Muscle of back (tissue), 11 donors: ENCODE data around the gene LY6G6F. TPM values are rescaled to one million over a fixed set of nuclear protein-coding genes. Genes with fewer than 3 reads are reported as not detected.
A peak's percentile ranks its signal among the peaks of the same experiment; 100 is the strongest.
"Not testable (repeated sequence)": the region's sequence is repeated elsewhere in the genome, so short reads cannot be mapped to it uniquely, and the experiment has no call there.

Experiments used
- DNase-seq, 3 donors: peaks; one replicate each; pipeline versions ENCODE4 v3.0.0 to v3.0.0-alpha.2; 2013
- polyA plus RNA-seq, 10 donors: library from polyadenylated mRNA; unstranded; fragments of 120-200 nt; gene quantifications; one replicate each; pipeline ENCODE4 v1.2.1, GENCODE V29; 2013; ENCODE audit not compliant: insufficient read length in 10 of 10

LY6G6F gene
- polyA plus RNA-seq, 10 donors, result 0.17 to 0.38 (median 0.20) TPM; not detected in 7

DNA sequence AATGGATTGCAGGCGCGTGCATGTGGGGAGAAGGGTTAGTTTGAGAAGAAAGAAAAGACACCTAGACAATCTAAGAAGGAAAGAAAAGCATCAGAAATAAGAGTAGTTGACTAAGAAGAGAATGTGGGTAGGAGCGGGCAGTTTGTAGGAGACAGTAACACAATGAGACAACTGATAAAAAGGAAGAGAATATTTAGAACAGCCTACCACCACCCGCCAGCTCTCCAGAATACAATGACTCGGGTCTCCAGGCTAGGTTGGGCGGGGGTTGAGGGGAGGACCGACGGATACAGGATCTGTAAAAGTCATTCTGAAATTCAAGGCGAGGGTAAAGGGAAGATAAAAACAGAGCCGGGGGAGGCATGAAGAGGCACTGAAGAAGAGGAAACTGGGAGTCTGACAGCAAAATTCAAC, 4.3 kb upstream of the LY6G6F start:
- no peak for DNase-seq

DNA sequence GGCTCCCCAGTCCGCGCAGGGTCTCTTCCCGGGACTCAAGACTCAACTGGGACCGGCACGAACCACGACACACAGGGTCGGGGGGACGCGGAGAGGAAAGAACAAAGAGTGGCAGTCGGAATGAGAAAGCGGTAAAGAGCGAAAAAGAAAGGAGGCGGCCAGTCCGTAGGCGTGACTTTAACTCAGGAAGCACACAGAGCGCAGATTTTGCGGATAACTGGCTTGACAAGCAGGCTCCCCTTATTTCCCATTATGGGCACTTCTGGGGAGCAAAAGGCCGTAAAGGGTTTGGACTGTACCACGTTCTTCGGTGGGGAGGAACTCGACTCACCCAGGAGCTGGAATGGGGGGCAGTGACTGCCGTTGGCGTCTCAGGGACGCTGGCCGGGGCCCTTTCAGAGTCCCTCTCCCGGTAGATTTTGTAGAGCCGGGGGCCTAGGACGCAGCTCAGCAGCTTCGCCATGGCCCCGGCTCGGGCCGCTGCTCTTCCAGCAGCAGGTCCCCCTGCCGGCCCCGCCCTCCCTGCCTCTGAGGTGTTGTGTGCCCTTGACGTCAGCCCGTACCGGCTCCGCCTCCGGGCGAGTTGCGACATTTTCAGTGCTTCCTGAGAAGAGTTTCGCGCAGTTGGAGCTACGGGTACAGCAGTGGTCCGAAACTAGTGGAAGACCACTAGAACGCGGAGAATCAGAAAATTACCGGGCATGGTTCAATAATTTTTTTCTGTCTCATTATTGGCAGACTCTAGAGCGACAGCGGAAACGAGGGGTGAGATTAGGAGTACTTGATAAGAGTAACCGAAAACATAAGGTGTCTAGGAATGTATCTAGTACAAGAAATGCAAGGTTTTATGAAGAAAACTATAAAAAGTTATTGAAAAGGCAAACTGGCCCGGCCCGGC, 3.6 kb upstream of the LY6G6F start, which contains the start of gene ABHD16A:
Gene ABHD16A, minus strand, starts transcription at position 506 of the 898 bp plus-strand sequence. Its CDS starts 43 bp downstream, at position 463.
- peak; percentile 99 to 100 (median 99) for DNase-seq

DNA sequence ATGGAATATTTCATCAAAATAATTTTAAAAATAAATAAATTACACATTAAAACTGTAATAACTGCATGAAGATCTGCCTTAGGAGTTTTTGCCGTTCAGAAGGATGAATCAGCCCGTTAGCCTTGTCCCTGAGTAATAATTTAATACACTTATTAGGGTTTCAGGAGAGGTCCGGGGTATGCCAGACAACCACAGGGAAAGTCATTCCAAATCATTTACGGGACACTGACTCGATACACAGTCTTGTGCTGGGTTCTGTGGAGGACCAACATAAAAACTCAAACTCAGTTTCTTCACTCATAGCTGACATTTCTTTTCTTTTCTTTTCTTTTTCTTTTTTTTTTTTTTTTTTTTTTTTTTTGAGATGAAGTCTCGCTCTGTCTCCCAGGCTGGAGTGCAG, 735 bp upstream of the LY6G6F start:
- no peak for DNase-seq

DNA sequence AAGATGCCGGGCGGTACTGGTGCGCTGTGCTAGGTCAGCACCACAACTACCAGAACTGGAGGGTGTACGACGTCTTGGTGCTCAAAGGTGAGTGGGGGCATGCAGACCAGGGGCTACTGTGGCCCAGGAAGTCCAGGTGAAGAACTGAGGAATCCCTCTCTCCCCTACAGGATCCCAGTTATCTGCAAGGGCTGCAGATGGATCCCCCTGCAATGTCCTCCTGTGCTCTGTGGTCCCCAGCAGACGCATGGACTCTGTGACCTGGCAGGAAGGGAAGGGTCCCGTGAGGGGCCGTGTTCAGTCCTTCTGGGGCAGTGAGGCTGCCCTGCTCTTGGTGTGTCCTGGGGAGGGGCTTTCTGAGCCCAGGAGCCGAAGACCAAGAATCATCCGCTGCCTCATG, 1.0 kb downstream of the LY6G6F start:
- no peak for DNase-seq

DNA sequence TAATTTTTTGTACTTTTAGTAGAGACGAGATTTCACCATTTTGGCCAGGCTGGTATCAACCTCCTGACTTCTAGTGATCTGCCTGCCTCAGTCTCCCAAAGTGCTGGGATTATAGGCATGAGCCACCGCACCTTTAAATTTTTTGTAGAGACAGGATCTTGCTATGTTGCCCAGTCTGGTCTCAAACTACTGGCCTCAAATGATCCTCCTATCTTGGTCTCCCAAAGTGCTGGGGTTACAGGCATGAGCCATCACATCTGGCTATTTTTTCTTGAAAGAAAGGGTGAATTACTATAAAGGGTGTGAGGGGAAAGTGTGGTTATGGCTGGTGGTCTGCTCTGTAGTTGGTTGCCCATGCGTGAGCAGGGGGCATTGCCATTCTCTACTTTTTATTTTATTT, 1.6 kb downstream of the LY6G6F start:
- DNase-seq, result no peak

DNA sequence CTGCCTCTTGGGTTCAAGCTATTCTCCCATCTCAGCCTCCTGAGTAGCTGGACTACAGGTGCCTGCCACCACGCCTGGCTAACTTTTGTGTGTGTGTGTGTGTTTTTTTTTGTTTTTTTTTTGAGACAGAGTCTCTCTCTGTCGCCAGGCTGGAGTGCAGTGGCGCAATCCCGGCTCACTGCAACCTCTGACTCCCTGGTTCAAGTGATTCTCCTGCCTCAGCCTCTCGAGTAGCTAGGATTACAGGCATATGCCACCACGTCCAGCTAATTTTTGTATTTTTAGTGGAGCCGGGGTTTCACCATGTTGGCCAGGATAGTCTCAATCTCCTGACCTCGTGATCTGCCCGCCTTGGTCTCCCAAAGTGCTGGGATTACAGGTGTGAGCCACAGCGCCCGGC, 2.5 kb downstream of the LY6G6F start:
- not testable (repeated sequence) for DNase-seq

DNA sequence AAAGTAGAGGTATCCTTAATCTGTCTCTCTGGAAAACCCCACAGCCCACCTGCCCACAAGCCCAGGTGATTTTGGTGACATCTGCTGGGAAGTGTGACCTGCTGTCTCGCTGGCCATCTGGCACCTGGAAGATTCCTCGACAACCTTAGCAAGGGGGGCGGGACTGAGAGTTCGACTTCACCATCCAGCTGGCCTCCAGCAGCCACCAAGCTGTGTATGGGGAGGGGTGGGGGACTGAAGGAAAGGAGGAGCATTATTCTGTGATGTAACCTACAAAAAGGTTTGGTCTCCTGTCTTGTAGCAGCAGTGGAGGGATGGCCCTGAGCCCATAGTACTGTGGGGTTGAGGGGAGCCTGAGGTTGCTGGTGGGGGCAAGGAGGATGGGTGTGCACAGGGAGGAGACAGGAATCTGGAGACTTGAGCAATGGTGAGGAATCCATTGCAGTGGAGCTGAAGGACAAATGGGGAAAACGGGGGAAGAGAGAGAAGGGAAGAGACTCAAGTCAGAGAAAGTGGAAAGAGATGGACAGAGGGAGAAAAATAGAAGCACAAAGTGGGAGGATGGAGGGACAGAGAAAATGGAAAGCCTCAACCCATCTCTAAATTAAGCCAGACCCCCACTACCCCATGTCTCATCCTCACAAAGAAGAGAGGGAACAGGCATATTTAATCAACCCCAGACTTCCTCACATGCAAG, 4.0 kb downstream of the LY6G6F start:
- DNase-seq, result no peak

DNA sequence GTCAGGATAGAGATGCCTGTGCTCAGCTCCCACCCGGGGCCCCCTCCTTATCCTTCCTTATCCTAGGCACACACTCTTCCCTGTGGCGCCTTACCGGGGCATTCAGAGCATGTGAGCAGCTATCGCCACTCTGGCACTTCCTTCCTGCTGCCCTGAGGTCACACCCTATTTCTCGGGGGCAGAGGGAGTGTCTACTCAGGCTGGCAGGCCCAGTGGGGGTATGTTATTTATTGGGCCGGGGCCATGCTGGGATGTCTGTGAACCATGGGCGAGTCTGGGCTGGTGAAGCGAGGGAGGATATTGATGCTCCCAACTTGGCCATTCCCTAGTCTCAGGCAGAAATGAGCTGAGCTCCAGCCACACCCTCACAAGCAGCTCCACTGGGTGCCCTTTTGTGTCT, 4.6 kb downstream of the LY6G6F start:
- DNase-seq, result no peak

DNA sequence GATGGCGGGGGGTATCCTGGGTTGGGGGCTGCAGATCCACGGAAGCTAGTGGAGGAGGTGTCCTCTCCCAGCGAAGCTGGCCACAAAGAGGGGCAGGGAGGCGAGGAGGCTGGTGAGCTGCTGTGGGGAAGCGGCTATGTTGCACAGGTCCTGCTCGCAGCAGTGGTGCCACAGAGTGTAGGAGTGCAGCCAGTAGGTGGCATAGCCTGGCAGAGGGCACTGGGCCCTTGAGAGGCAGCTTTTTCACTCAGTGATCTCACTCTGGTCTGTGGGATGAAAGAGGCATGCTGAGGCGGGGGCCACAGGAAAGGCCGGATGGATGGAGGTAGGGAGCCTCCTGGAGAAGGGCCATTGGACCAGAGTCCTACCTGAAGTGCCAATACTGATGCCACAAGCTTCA, 5.6 kb downstream of the LY6G6F start:
- DNase-seq, result no peak

DNA sequence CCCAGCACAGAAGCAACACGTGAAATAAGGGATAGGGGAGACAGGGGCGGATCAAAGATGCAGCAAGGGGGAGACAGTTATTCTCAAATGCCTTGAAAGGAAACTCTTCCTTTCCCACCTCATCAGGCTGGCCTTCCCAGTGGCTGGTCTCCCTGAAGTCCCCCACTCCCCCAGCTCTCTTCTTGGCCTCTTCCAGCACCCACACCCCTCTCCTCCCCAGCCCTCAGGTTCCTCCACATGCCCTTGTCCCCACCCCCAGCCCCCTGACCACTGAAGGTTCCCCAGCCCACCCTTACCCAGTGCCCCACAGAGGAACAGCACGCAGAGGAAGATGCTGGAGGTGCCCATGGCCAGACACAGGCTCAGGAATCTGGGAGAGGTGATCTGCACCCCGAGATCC, 6.8 kb downstream of the LY6G6F start:
- DNase-seq, result no peak

DNA sequence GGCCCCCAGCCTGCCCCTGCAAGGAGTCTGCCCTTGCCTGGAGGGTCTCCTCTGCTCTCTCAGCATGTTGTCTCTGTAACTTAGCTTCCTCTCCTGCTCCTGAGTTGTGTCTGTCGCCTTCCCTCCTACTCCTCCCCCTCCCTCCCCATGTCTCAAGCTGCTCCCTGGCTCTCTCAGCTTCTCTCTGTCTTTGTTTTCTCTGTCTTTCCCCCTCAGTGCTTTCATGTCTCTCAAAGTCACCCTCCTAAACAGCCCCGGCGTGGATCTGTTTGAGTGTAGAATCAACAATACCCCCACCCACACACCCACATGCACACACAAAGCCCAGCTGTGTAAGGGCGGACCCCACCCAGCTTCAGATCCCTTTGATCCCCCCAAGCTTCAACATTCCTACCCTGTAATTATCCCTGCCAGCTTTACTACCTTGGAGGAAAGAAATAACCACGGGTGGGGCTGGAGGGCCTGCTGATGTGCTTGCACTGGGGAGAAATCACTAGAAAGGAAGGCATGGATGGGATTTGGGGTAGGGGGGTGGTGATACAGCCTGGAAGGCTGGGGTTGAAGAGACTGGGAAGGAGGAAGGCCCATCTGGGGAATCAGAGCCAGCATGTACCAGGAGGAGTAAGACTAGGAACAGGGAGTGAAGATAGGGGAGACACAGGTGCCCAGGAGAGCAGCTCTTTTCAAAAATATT, 7.5 kb downstream of the LY6G6F start:
- DNase-seq, result no peak

DNA sequence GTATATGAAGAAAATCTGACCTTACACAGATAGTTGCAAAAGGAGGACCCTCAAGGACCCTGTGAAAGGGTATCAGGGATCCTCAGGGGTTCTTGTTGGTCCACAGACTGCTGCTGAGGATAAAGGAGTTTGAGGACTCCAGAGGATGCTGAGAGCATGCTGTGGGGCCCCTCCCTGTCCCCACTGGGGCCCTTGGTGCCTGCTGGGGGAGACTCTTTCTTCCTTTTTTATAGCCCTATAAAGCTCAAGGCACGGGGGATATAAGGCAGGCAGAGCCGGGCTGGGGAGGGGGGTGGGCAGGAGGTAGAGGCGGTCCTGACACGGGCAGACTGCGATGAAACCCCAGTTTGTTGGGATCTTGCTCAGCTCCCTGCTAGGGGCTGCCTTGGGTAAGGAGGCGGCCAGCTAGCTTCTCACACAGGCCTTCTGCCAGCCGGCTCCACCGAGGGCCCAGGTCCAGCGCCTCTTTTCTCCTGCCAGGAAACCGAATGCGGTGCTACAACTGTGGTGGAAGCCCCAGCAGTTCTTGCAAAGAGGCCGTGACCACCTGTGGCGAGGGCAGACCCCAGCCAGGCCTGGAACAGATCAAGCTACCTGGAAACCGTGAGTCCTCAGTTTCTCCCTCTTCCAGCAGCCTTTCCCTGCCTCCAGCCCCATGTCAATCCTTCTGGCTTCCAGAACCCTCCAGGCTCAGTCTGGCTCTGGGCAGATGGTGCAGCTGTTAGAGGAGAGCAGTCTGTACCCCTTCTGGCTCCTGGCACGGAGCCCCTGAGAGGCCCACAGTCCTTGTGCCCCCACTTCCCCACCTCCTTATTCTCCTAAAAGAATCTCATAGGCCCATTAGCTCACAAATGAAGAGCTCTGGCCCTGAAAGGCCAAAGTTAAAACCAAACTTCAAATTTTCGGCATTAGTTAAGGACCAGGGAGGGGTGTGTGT, 8.6 kb downstream of the LY6G6F start, which contains the start of gene LY6G6D:
Gene LY6G6D, plus strand, starts transcription at position 327 of the 937 bp plus-strand sequence. Its CDS starts 8 bp downstream, at position 335.
- DNase-seq, result peak in 1 of 3 donors; percentile 40

DNA sequence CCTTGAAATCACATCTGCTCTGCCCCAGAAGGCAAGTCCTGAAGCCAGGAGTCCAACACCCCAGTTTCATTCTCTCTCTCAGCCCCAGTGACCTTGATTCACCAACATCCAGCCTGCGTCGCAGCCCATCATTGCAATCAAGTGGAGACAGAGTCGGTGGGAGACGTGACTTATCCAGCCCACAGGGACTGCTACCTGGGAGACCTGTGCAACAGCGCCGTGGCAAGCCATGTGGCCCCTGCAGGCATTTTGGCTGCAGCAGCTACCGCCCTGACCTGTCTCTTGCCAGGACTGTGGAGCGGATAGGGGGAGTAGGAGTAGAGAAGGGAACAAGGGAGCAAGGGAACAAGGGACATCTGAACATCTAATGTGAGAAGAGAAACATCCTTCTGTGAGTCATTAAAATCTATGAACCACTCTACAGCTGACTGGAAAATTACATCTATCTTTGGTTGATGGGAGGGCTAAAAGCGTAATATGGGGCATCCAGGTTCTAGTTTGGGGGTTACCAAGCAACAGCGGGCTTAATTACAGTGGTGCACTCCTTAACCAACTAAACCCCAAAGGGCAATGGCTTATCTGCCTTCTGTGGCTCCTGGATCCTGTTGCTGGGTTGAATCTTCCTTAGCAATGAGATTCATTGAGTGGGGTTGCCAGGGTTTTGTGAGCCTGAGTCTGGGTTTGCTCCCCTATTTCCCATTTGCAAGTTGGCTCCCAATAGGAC, 11.0 kb downstream of the LY6G6F start:
- no peak for DNase-seq

DNA sequence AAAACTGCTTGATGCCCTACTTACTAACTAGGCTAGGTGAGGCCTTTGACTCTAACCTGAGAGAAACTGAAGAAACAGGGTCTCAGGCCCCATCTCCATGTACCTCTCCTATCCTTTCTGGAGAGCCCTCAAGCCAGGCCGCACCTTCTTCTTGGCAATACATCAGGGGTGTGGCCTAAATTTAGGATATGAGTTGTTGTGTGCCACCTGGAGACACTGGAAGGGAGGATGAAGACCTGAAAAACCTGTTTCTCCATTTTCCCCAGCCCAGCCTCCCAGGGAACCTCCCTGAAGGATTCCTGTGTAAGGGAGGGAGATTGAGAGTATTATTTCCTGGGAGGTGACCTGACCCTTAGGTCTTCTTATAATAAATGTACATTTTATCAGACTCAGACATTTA, 11.6 kb downstream of the LY6G6F start:
- DNase-seq, result no peak

DNA sequence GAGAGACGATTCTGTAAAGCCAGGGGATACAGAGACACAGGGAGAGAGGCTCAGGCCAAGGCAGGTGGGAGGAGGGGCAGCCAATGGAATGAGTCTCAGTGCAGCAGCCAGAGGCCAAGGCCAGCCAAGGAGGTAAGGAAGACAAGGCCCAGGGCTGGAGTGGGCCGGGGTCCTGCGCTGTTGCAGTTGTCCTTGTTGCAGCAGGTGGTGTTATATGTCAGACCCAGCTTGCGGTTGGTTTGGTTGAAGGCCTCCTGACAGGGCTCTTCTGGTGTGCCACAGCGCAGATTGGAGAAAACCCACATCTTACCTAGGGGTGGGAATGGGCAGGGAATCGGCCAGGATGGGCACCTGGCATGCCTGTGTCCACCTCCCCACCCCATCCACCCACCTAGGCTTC, 12.3 kb downstream of the LY6G6F start:
- DNase-seq, result no peak

DNA sequence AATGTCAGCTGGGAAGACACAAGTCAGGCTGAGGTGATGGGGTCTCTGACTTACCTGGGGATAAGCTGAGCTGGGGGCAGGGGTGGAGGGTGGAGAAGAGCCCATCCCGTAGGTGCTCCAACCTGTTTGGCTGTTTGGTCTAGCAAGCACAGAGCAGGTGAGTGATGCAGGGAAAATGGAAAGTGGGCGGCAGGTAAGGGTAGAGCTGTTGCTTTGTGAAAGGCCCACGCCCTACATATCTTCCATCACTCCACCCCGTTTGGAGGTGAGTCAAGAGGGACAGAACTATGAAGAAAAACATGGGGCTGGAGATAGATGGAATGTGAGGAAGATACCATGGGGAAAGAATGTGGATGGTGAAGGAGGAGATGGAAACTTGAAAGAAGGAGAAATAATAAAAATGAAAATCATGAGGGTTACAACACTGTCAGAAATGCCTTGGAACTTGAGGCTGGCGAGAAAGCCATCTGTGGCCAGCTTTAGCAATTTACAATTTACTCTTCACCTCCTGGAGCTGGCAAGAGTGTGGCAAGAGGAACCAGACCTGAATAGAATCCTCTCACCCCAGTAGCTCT, 13.6 kb downstream of the LY6G6F start:
- DNase-seq, result no peak

DNA sequence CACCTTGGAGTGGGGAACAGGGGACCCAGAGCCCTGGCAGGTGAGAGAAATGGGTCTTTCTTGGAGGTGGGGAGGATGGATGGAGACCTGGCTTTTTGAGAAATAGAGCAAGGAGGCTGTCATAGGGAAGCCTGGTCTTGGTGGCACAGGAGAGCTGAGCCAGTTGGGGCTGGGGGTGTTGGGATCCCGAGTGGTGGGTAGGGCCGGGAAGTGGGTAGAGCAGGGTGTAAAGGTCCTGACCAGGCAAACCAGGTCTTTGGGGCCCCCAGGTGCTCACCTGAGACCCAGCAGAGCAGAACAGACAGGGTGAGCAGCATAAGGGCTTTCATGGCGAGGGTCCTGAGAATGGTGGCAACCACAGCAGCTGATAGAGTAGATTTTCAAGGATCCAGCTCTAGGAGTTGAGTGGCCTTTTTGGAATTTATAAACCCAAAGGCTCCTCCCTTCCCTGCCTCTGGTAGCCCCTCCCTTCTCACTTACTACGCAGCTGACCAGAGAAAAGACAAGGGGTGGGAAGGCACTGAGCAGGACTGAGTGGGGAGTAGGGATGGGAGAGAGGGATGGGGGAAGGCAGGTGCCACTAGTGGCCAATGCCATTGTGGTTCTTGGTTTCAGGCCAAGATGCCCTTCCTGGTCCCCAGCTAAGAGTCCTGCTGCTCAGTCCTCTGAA, 14.8 kb downstream of the LY6G6F start, which contains the start of gene LY6G6C:
Gene LY6G6C, minus strand, starts transcription at position 396 of the 670 bp plus-strand sequence. Its CDS starts 67 bp downstream, at position 329.
- DNase-seq, result no peak

DNA sequence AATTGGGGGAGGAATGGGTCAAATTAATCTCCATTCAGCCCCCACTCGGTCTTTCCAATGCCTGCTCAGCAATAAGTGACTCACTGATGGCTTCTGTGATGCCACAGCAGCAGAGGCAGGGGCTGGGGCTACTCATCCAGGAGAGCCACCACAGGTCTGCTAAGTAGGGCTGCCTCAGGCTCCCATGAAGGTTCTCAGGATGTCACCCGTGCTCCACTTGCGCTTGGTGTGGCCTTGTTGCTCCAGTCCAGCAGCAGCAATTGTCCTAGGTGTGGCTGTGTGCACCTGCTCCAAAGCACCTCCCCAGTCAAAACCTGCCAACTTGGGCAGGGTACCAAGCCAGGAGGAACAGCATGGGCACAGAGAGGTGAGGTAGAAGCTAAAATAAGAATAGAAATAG, 15.5 kb downstream of the LY6G6F start:
- DNase-seq, result no peak
